Brain pericyte (primary cell): ENCODE results near the gene ZNF697.
"Not testable (repeated sequence)": the region's sequence is repeated elsewhere in the genome, so short reads cannot be mapped to it uniquely, and the experiment has no call there.

Experiments
- DNase-seq: peaks from one replicate; pipeline ENCODE4 v3.0.0-alpha.2; 2012; ENCODE audit warnings: low read depth, low spot score

The ZNF697 gene

DNA sequence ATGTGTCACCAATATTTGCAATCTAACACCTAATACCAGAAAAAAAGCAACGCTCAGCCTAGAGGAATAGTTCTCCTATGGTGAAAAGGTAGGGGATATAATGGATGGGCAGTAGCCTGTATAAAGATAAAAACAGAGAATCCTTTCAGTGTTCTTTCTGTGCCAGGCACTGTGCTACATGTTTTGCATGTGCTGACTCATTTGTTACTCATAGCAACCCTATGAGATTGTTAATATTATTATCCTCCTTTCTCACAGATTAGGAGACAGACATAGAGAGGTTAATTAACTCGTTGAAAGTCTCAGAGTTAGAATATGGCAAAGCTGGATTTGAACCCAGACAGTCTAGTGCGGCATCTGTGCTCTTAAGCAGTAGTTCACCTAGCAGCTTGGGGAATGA, 45.3 kb downstream of the ZNF697 start:
- not testable (repeated sequence) for DNase-seq

DNA sequence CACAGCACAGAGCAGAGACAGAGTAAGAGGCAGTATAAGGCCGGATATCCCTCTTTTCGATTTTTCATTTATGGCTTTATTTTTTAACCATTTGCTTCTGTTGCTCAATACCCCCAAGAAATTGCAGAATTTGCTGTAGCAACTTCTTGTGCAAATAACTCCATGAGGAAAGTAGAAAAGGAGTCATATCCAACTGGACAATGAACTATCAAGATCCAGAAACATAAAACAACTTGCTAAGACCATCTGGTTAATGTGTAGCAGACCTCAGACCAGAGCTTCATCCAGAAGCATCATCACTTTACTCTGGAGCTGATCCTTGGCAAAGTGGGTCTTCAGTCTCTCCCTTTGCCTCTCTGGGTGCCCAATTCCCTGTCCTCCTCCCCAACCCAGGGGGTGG, 45.9 kb downstream of the ZNF697 start:
- no peak for DNase-seq

DNA sequence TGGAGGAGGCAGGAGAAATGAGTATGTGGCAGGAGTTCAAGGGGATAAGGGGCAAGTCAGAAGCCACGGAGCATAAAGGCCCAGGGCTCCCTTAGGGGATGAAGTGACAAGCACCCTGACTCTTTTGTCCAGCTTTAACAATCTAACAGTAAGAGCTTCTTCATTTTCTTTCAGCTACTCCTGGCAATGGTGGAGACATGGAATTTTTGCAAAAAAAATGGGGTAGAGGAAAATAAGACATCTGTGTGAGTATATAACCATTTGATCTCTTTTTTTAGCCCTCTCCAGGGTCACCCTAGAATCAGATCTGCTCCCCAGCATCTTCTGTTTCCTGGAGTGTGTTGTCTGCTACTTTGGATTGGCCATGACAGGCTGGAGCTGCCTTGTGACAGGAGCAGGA, 47.1 kb downstream of the ZNF697 start:
- DNase-seq, result no peak

GRCh38 chr1:119600561-119600960, 47.5 kb downstream of the ZNF697 start:
- DNase-seq, result no peak

GRCh38 chr1:119595606-119596005, 52.5 kb downstream of the ZNF697 start:
- DNase-seq, result no peak

- no peak for DNase-seq
Observed at GRCh38 chr1:119595168-119595567, 52.9 kb downstream of the ZNF697 start.

- no peak for DNase-seq
Observed at GRCh38 chr1:119594376-119594775, 53.7 kb downstream of the ZNF697 start.

- no peak for DNase-seq
Observed at GRCh38 chr1:119593805-119594204, 54.3 kb downstream of the ZNF697 start.

DNA sequence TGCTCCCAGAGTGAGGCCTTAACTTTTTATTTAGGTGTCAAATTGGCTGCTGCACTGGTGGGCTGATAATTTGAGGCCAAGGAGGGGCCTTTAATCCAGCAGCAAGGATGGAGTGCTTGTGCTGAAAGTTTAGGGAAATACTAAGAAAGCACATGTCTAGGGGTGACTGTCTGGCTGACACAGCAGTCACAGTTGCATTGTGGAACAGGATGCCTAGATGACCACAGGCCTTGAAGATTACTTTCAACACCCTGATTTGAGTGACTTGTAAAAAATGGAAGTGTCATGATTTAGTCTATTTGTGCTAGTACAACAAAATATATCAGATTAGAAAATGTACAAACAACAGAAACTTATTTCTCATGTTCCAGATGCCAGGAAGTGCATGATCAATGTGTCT, 57.7 kb downstream of the ZNF697 start:
- DNase-seq, result no peak

DNA sequence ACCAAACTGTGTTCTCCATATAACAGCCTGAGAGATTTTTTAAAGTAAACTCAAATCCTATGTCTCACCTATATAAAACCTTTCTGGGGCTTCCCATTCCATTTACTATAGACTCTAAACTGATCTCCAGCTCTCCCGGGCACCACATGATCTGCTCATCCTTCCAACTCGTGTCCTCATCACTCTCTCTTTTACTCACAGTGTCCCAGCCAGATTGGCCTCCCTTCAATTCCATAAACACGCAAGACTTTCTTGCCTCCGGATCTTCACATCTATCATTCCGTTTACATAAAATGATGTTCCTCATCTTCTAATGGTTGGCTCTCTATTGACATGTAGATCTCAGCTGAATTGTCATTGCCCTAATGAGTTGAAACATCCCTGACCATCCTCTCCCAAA, 59.4 kb downstream of the ZNF697 start:
- no peak for DNase-seq

DNA sequence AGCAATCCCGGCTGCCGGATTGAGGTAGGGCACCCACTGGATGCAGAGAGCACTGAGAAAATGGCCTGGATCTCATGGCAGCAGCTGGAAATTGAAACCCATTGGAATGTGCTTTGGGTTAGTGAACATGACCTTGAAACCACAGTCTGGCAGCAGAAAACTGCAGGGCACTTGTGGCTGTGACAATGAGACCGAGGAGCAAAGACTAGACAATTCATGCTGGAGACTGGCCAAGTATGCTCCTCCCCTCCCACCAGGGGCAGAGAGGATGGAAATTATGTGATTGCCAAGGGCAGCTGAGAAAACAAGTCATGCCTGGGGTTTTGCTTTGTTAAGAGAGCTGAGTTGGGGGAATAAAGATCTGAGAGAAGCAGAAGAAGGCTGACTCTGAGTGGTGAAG, 60.7 kb downstream of the ZNF697 start:
- peak; percentile 86 for DNase-seq

DNA sequence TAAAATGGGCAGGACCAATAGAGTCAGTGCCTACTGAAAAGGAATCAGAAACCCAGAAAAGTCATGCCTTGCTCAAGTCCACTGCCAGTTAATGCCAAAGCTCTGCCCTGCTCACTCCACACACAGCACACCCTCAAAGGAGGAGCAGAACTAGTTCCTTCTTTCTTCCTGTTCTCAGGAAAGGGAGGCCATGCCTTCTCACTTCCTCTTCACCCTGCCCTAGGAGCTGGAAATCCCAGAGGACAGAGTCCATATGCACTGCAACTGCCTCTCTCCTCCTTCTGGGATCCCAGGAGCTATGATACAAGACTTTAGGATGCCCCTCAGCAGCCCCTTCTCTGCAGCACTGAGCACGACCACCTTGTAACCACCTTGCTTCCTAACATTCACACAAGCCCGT, 62.3 kb downstream of the ZNF697 start:
- not testable (repeated sequence) for DNase-seq

DNA sequence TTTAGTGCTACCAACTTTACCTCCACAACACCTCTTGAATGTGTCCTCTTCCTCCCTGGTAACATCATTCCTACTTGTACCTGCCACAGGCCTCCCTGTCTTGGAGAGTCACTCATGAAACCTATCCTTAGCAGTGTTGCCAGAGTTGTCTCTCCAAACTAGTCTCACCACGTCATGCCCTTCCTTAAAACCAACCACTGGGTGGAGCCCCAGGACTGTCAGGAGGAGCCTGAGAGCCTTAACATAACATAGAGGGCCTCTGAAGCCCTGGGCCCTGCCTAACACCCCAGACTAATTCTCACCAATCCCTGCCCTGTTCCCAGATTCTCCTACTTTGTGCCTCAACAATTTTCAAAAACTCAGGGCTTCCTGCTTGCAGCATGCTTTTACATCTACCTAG, 65.3 kb downstream of the ZNF697 start:
- DNase-seq, result no peak

- DNase-seq, result not testable (repeated sequence)
Observed at GRCh38 chr1:119581076-119581475, 67.0 kb downstream of the ZNF697 start.

GRCh38 chr1:119573886-119574285, 74.2 kb downstream of the ZNF697 start:
- DNase-seq, result no peak

DNA sequence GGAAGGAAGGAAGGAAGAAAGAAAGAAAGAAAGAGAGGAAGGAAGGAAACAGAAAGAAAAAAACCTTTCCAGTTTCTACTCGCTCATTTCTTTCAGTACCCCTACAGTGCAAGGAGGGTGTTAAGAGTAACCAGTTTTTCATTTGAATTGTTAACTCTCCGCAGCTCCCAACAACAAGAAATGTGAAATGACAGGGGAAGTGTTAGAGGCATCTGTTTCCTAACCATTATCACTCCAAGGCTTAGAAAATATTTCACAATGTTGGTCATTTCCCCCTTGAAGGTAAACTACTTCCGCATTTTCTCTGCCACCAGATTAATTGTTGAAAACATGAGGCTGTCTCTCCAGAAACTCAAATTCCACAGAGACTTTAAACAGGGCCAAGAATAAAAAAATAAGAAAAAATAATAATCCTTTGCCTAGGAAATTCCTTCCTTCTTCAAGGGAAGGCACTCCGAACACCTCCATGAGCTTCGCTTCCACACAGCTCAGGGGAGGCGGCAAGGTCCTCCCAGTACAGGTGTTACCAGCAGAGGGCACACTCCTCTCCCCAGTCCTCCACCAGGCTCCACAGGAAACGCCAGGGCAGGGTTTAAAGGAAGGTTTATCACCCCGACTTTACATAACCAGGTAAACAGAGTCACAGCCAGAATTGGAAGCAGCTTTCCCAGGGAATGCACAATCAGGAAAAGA, 78.0 kb downstream of the ZNF697 start:
- DNase-seq, result not testable (repeated sequence)
